Right ventricle myocardium superior (tissue), 1 donor: Measurements from ENCODE around the gene DLGAP1. TPM values are rescaled to one million over a fixed set of nuclear protein-coding genes. Genes with fewer than 3 reads are reported as not detected.
A peak's percentile ranks its signal among the peaks of the same experiment; 100 is the strongest.

Source experiments
- ATAC-seq: fragments of 200-7000 bp; cut with Tn5 transposase; one replicate; pipeline ENCODE4 v1.9.1; 2020; ENCODE audit warnings: mild to moderate bottlenecking; ENCODE audit not compliant: poor library complexity
- DNase-seq: peaks from one replicate; pipeline ENCODE4 v3.0.0-alpha.2; 2020
- intact Hi-C: fragments of 100-400 bp; cut with DNase I; formaldehyde crosslinking; loops from one replicate; pipeline ENCODE4 v1.11.2; 2022
- total RNA-seq: library from RNA; stranded (reverse); fragmentation: NEBNext Ultra II Directional; extraction: Animal tissue kit (Norgen Biotek cat#: 25700); gene quantifications from one replicate; pipeline ENCODE4 v1.2.1, GENCODE V29; 2021
- donor health status: DM: no; HTN: yes; CAD: no; lungs with severe emphysema.

DLGAP1 gene
- total RNA-seq, 1 donor from 2014 or later, result 0.08 TPM

DNA sequence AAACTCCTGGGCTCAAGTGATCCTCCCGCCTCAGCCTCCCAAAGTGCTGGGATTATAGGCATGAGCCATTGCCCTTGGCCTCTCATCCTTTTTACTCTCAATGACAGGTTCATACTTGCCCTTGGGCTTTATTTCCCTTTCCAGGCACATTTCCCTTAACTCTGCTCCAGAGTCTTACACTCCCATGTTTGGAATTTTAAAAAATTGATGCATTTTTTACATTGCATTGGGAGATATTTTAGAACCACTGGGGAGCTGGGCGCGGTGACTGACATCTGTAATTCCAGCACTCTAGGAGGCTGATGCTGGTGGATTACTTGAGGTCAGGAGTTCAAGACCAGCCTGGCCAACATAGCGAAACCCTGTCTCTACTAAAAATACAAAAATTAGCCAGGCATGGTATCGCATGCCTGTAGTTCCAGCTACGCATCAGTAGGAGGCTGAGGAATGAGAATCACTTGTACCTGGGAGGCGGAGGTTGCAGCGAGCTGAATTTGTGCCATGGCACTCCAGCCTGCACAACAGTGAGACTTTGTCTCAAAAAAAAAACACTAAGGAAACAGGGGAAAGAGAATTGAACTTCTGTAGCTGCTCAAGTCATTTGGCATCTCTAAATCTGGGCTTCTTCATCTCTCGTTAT, 986.9 kb downstream of the DLGAP1 start:
- intact Hi-C loops, result no loop called here
- no peak for DNase-seq
- ATAC-seq, result no peak

DNA sequence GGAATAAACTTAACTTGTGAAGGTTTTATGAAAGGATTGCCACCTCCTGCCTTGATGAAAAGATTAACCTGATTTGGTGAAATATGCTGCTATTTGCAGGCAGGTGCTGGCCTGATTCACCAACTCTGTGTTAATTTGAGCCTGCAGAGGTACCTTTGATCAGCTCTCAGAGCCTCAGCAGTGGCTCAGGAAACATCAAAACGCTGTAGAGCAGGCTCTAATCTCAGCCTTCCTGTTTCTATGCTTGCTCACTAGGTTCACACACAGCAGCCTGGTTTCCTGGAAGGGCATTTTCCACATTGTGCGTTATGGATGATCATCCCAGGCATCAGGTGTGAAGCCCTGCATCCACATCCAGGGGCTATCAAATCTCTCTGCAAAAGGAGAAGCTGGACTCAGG, 988.2 kb downstream of the DLGAP1 start:
- DNase-seq (no peak), ATAC-seq (no peak)
- intact Hi-C loops, result no loop called here

GRCh38 chr18:3466045-3466444, 989.1 kb downstream of the DLGAP1 start:
- DNase-seq, result no peak

GRCh38 chr18:3463051-3463450, 992.1 kb downstream of the DLGAP1 start:
- intact Hi-C loops, result loop anchor here (5.0 kb wide), 1 partner anchor 176 kb away; no protein-coding TSS in a partner anchor
- no peak for ATAC-seq
- DNase-seq, result no peak

More at GRCh38 chr18:3466045-3466444, 989.1 kb downstream of the DLGAP1 start:
- intact Hi-C loops, result no loop called here
- no peak for ATAC-seq

DNA sequence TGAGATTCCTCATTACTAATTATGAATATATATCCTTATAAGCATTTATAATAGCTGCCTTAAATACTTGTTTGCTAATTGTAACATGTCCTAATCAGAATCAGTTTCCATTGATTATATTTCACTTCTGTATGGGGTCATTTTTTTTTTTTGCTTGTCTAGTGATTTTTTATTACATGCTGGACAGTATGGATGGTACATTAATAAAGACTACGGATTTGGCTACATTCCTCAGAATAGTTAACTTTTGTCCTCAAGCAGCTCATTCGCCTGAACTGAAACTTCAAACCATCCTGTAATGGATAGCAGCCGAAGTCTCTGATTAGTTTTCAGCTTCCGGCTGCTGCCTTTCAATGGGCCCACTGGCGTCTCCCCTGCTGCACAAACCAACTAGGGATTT, 993.4 kb downstream of the DLGAP1 start:
- intact Hi-C loops, result loop anchor here (5.0 kb wide), 1 partner anchor 174 kb away; no protein-coding TSS in a partner anchor
- no peak for ATAC-seq
- no peak for DNase-seq

DNA sequence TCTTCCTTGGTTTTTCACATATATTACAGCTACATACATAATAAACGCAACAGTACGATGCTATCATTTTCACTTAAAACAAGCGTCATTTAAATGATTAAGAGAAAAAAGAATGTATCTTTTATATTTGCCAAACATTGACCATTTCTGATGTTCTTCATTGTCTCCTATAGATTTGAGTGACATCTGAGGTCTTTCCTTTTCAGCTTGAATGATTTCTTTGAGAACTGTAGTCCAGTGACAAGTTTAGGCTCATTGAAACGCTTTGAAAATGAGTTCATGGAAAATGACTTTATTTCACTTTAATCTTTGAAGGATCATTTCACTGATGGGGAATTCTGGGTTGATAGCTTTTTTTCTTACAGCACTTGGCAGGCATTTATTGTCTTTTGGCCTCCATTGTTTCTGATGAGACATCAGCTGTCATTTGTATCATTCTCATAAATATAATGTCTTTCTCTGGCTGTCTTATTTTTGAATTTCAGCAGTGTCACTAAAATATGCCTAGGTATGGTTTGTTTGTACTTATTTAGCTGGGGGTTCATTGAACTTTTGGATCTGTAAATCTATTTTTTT, 994.2 kb downstream of the DLGAP1 start:
- intact Hi-C loops, result loop anchor here (5.0 kb wide), 1 partner anchor 174 kb away; no protein-coding TSS in a partner anchor
- ATAC-seq, result no peak
- DNase-seq, result no peak

GRCh38 chr18:3458952-3459853, 995.9 kb downstream of the DLGAP1 start:
- intact Hi-C loops, result no loop called here
- no peak for DNase-seq
- no peak for ATAC-seq

DNA sequence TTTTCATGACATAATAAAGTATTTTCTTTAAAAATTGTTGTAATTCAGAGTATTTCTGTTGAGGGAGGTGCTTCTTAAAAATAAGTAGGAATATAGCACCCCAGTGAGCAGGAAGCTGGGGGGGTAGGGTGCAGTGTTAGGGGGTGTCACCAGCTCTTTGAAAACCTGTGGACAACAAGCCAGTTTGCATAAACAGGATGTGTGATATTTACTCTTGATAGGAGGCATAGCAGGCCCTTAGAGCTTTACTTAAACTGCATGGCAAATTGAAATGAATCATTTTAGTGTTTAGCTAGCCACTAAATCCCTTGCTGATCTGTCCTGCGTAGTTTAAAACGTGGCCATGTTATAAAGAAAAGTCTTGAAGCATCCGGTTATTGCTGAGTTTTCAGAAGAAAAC, 996.7 kb downstream of the DLGAP1 start:
- DNase-seq (no peak), ATAC-seq (no peak)
- intact Hi-C loops, result no loop called here

DNA sequence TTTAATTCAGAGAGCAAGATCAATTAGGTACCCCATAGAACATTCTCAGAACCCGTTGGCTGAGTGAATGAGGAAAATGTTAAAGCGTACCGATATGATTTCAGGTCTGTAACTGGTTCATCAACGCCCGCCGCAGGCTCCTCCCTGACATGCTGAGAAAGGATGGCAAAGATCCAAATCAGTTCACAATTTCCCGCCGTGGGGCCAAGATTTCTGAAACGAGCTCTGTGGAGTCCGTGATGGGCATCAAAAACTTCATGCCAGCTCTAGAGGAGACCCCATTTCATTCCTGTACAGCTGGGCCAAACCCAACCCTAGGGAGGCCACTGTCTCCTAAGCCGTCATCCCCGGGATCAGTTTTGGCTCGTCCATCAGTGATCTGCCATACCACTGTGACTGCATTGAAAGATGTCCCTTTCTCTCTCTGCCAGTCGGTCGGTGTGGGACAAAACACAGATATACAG, 997.8 kb downstream of the DLGAP1 start:
- intact Hi-C loops, result no loop called here
- DNase-seq, result no peak
- no peak for ATAC-seq

DNA sequence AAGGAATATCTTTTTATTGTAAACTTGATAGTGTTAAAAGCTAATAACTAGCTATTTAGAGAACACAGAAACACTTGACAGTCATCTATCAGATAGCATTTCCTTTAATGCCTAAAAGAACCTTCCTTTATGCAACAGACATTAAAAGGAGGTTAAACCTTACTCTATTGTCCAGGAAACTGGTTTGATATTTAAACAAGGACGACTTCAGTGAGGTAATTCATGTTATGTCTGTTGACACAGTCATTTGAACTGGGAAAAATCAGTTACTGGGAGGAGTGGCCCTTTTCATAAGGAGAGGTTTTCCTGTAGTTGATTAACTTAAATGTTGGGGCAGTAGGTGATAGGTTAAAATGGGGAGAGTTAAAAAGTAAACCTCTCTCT, 998.4 kb downstream of the DLGAP1 start:
- DNase-seq, result no peak
- ATAC-seq, result no peak
- intact Hi-C loops, result no loop called here

- ATAC-seq (no peak), DNase-seq (no peak)
- intact Hi-C loops, result no loop called here
Observed at GRCh38 chr18:3455907-3456685, 999.0 kb downstream of the DLGAP1 start.

DNA sequence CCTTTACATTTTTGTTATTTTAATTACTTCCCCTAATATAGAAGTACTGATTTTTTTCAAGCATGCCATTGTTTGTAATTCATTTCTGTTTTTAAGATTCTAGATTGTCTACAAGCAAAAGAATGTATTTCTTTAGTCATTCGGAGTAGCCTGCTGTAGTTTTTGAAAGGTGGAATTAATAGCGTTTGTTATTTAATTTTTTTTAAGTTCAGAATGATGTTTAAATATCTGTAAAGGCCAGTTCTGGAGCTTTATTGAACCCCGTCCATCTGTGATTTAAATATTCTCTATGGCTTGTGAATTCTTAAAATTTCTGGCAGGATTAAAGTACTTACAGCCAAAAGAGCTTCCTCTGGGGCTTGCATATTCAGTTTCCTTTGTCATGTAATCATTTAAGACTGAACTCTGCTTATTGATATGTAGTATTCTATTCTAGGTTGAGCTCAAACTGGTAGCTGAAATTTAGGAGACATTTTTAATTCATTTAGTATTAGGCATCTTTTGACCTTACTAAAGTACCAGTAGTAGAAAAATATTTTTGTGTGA, 999.9 kb downstream of the DLGAP1 start:
- DNase-seq (no peak), ATAC-seq (no peak)
- intact Hi-C loops, result no loop called here

GRCh38 chr18:3454365-3455089, 1000.6 kb downstream of the DLGAP1 start:
- DNase-seq (no peak), ATAC-seq (no peak)

DNA sequence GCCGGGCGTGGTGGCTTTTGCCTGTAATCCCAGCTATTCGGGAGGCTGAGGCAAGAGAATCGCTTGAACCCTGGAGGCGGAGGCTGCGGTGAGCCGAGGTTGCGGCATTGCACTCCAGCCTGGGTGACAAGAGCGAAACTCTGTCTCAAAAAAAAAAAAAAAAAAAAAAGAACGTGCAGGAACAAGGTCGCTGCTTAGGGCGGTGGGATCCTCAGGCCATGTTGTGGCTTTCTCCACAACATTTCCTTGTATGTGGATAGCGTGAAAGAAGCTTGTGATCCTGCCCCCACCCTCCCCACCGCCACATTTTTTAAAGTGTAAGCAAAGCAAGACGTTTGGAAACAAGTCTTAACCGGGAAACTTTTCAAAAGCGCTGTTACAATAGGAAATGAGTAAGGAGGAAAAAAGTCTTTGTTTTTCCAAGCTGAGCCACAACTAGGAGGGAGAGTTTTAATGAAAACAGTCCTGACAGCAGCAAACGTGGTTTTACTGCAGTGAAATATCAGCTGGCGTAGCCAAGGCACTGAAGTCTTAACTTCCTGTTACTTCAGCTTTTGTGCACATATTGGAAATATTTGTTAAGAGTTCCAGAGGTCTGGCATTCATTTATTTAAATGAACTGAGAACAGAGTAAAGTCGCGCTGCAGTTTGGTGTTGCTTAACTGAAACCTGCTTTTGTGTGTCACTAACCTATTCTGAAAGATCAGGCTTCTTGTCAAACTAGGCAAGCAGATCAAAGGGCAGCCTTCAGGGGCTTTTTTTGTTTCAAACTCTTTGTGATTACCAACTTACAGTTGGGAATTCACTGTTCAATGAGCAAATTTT, 1001.4 kb downstream of the DLGAP1 start:
- ATAC-seq (no peak), DNase-seq (peak; percentile 45)
- intact Hi-C loops, result loop anchor here (5.0 kb wide), 2 partner anchors 171 to 214 kb away; no protein-coding TSS in a partner anchor

More at GRCh38 chr18:3454365-3455089, 1000.6 kb downstream of the DLGAP1 start:
- intact Hi-C loops, result loop anchor here (5.0 kb wide), 2 partner anchors 172 to 213 kb away; no protein-coding TSS in a partner anchor

DNA sequence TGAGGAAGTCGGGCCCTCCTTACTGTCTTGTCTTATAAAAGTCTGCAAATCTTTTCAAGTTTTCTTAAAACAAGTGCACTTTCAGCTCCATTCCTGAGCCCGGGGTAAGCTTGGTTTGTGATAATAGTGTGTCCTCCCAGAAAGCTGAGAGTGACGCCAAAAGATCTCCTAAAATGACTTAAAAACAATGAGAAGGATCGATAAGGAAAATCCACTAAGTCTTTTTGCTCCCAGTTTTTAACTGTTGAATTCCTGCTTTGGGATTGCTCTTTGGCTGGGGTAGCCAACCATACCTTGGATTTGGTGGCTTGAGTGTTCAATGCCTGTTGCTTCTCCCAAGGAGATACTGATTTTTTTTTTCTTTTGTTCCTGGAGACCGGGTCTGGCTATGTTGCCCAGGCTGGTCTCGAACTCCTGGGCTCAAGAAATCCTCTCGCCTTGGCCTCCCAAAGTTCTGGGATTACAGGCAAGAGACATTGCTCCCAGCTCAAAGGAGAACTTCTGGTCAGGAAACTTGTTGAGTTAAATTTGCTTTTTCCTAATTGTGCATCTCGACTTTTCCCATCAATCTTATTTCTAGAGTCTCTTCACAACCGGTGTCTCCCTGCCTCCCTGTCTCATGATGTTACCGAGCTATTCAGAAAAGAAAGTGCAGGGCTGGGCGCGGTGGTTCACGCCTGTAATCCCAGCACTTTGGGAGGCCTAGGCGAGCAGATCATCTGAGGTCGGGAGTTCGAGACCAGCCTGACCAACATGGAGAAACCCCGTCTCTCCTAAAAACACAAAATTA, 1002.2 kb downstream of the DLGAP1 start:
- intact Hi-C loops, result loop anchor here (5.0 kb wide), 2 partner anchors 171 to 214 kb away; no protein-coding TSS in a partner anchor
- DNase-seq, result no peak
- no peak for ATAC-seq
